MM.1S (cell line): ENCODE measurements around the gene SPATC1L.

Source experiments
- DNase-seq: peaks from one replicate; pipeline ENCODE4 v3.0.0-alpha.2; 2015
- H2AFZ ChIP-seq: fragments of 300-600 bp; sonication (generic); 2 replicates; pipeline ENCODE4 v1.6.0; 2016; ENCODE audit warnings: antibody characterized with exemption, low read length
- H3F3A ChIP-seq: fragments of 300-600 bp; sonication (generic); 2 replicates; pipeline ENCODE4 v1.6.1; 2016; ENCODE audit warnings: mild to moderate bottlenecking, antibody characterized with exemption, low read length, moderate library complexity, mixed read lengths; ENCODE audit not compliant: insufficient read depth
- H3K27ac ChIP-seq: fragments of 300-600 bp; sonication (generic); 2 replicates; pipeline ENCODE4 v1.5.1; 2016; ENCODE audit warnings: mild to moderate bottlenecking, low read length
- H3K27me3 ChIP-seq: fragments of 300-600 bp; sonication (generic); replicated peaks from 2 replicates; pipeline ENCODE4 v1.6.0; 2016; ENCODE audit warnings: low read length; ENCODE audit not compliant: insufficient read depth
- H3K36me3 ChIP-seq: fragments of 300-600 bp; sonication (generic); replicated peaks from 2 replicates; pipeline ENCODE4 v1.6.1; 2016; ENCODE audit warnings: mild to moderate bottlenecking, low read length, mixed read lengths; ENCODE audit not compliant: insufficient read depth
- H3K4me1 ChIP-seq: fragments of 300-600 bp; sonication (generic); 2 replicates; pipeline ENCODE4 v1.6.1; 2016; ENCODE audit warnings: low read length, mixed read lengths
- H3K4me2 ChIP-seq: fragments of 300-600 bp; sonication (generic); 2 replicates; pipeline ENCODE4 v1.6.0; 2016; ENCODE audit warnings: low read depth, low read length
- H3K4me3 ChIP-seq: fragments of 300-600 bp; sonication (generic); 2 replicates; pipeline ENCODE4 v1.5.1; 2016; ENCODE audit warnings: low read length, mixed read lengths
- H3K79me2 ChIP-seq: fragments of 300-600 bp; sonication (generic); 2 replicates; pipeline ENCODE4 v1.6.1; 2016; ENCODE audit warnings: mixed run types, low read length, mixed read lengths
- H3K9ac ChIP-seq: fragments of 300-600 bp; sonication (generic); 2 replicates; pipeline ENCODE4 v1.6.1; 2016; ENCODE audit warnings: low read length, mixed read lengths
- H3K9me2 ChIP-seq: fragments of 300-600 bp; sonication (generic); replicated peaks from 2 replicates; pipeline ENCODE4 v1.6.1; 2016; ENCODE audit warnings: mild to moderate bottlenecking, low read length, mixed read lengths; ENCODE audit not compliant: insufficient read depth
- H3K9me3 ChIP-seq: fragments of 300-600 bp; sonication (generic); replicated peaks from 2 replicates; pipeline ENCODE4 v1.6.1; 2016; ENCODE audit warnings: mild to moderate bottlenecking, low read length, mixed read lengths; ENCODE audit not compliant: insufficient read depth
- H4K20me1 ChIP-seq: fragments of 300-600 bp; sonication (generic); 2 replicates; pipeline ENCODE4 v1.6.1; 2016; ENCODE audit warnings: mild to moderate bottlenecking, low read length, moderate library complexity, mixed read lengths; ENCODE audit not compliant: insufficient read depth
- EZH2 ChIP-seq: fragments of 300-600 bp; sonication (generic); optimal IDR thresholded peaks from 2 replicates; pipeline ENCODE3; 2017; ENCODE audit warnings: low read depth, mild to moderate bottlenecking, antibody characterized with exemption, low read length, mixed read lengths
- EZH2phosphoT487 ChIP-seq: fragments of 300-600 bp; sonication (generic); IDR thresholded peaks from 2 replicates; pipeline ENCODE4 v1.6.1; 2018; ENCODE audit warnings: antibody characterized with exemption, low read length
- TF ChIP-seq, protein P1 (sequence below): fragments of 300-600 bp; sonication (generic); IDR thresholded peaks from 2 replicates; pipeline ENCODE4 v1.5.1; 2016; ENCODE audit warnings: antibody characterized with exemption, low read length, mixed read lengths

SPATC1L gene

GRCh38 chr21:46138383-46138970, 45.8 kb downstream of the SPATC1L start:
- Histone ChIP-seq H3K9ac (no peak overlapping the region), H3K4me2 (no peak overlapping the region), H3K9me2 (no peaks in the 10 kb centered on the region), H3K27ac (no peak overlapping the region), H3K79me2 (no peaks in the 10 kb centered on the region), H3K9me3 (no peaks in the 10 kb centered on the region), H3K27me3 (peaks cover 72% of the 10 kb centered on the region), H3K4me1 (no peaks in the 10 kb centered on the region), H3K36me3 (no peaks in the 10 kb centered on the region), H3K4me3 (no peak overlapping the region), H2AFZ (no peak overlapping the region), H4K20me1 (no peaks in the 10 kb centered on the region), H3F3A (no peaks in the 10 kb centered on the region)
- TF ChIP-seq, protein P1, sequence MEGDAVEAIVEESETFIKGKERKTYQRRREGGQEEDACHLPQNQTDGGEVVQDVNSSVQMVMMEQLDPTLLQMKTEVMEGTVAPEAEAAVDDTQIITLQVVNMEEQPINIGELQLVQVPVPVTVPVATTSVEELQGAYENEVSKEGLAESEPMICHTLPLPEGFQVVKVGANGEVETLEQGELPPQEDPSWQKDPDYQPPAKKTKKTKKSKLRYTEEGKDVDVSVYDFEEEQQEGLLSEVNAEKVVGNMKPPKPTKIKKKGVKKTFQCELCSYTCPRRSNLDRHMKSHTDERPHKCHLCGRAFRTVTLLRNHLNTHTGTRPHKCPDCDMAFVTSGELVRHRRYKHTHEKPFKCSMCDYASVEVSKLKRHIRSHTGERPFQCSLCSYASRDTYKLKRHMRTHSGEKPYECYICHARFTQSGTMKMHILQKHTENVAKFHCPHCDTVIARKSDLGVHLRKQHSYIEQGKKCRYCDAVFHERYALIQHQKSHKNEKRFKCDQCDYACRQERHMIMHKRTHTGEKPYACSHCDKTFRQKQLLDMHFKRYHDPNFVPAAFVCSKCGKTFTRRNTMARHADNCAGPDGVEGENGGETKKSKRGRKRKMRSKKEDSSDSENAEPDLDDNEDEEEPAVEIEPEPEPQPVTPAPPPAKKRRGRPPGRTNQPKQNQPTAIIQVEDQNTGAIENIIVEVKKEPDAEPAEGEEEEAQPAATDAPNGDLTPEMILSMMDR = no peak
- no peak for TF ChIP-seq EZH2
- no peak for TF ChIP-seq EZH2phosphoT487
- no peak for DNase-seq

DNA sequence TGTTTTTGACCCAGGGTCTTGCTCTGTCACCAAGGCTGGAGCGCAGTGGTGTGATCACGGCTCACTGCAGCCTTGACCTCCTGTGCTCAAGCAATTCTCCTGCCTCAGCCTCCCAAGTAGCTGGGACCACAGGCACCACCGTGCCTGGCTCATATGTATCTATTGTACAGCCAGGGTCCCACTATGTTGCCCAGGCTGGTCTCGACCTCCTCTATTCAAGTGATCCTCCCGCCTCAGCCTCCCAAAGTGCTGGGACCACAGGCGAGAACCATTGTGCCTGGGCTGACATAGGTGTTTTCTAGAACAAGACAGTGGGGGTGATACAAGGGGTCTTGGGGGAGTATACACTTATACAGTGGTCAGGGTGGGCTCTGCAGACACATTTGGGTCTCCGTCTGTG, 46.4 kb downstream of the SPATC1L start:
- Histone ChIP-seq H3K4me2 (no peak overlapping the region), H3K79me2 (no peaks in the 10 kb centered on the region), H3K9me3 (no peaks in the 10 kb centered on the region), H2AFZ (no peak overlapping the region), H3K4me3 (no peak overlapping the region), H3F3A (no peaks in the 10 kb centered on the region), H4K20me1 (no peaks in the 10 kb centered on the region), H3K27ac (no peak overlapping the region), H3K27me3 (peaks cover 75% of the 10 kb centered on the region), H3K4me1 (no peaks in the 10 kb centered on the region), H3K9ac (no peak overlapping the region), H3K36me3 (no peaks in the 10 kb centered on the region), H3K9me2 (no peaks in the 10 kb centered on the region)
- no peak for DNase-seq
- TF ChIP-seq, protein P1 = no peak
- TF ChIP-seq EZH2 (no peak), EZH2phosphoT487 (no peak)

GRCh38 chr21:46136739-46137349, 47.4 kb downstream of the SPATC1L start:
- Histone ChIP-seq H4K20me1 (no peaks in the 10 kb centered on the region), H3K27ac (no peak overlapping the region), H3F3A (no peaks in the 10 kb centered on the region), H3K4me1 (no peaks in the 10 kb centered on the region), H3K9me2 (no peaks in the 10 kb centered on the region), H2AFZ (no peak overlapping the region), H3K9me3 (no peaks in the 10 kb centered on the region), H3K27me3 (peaks cover 80% of the 10 kb centered on the region), H3K4me3 (no peak overlapping the region), H3K9ac (no peak overlapping the region), H3K79me2 (no peaks in the 10 kb centered on the region), H3K4me2 (no peak overlapping the region), H3K36me3 (no peaks in the 10 kb centered on the region)
- no peak for TF ChIP-seq EZH2phosphoT487
- no peak for DNase-seq

DNA sequence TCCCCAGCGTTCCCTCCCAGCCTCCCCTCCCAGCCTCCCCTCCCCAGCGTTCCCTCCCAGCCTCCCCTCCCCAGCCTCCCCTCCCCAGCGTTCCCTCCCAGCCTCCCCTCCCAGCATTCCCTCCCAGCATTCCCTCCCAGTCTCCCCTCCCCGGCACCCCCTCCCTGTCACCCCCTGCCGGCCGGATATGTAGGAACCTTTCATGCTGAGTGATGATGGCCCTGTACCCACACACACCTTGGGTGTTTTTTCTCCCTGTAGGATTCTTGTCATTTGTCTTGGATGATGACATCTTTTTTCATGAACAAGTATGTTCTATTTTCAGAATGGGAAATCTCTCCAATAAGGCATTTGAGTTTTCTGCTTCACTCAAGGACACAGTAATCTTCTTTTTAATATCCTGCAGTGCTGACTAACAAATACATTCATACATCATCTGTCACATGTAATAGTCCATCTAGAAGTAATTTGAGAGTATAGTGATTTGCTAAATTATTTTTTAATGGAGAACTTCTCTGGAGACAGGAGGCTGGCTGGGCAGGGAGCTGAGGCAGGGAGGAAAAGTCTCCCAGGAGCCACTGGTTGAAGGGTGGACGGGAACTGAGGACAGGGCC, 48.4 kb downstream of the SPATC1L start:
- Histone ChIP-seq H3F3A (no peaks in the 10 kb centered on the region), H2AFZ (no peak overlapping the region), H4K20me1 (no peaks in the 10 kb centered on the region), H3K4me2 (no peak overlapping the region), H3K9me3 (no peaks in the 10 kb centered on the region), H3K4me1 (no peaks in the 10 kb centered on the region), H3K27ac (no peak overlapping the region), H3K79me2 (no peaks in the 10 kb centered on the region), H3K27me3 (peaks cover 79% of the 10 kb centered on the region), H3K36me3 (no peaks in the 10 kb centered on the region), H3K9me2 (no peaks in the 10 kb centered on the region), H3K9ac (no peak overlapping the region), H3K4me3 (no peak overlapping the region)
- TF ChIP-seq, protein P1 = no peak
- no peak for TF ChIP-seq EZH2
- no peak for TF ChIP-seq EZH2phosphoT487
- no peak for DNase-seq
